ENCODE results near the gene ATAD5.

DNA sequence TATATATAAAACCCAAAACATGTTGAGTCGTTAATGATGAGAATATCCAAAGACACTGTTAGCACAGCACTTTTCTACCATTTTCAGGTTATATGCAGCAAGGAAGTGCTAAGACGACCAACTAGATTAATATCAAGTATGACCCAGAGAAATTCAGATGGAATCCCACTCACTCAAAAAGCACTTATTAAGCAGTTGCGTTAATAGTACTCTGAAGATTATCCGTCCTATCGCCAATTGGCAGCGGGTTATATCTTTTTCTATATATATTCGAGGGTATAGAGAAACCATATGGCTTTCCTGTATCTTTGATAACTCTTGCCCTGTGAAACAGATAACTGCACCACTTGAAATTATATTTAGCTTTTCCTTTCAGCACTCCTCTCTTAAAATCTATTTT, 8.3 kb upstream of the ATAD5 start:
- TF ChIP-seq TAF1 (IDR thresholded peaks at IDR 0.05; ENCODE audit: low read depth) (no peak), CTCF (IDR thresholded peaks at IDR 0.05; ENCODE audit: poor library complexity, severe bottlenecking) (no peak), SMC3 (conservative IDR thresholded peaks at IDR 0.05; ENCODE audit: poor library complexity) (no peak), POLR2AphosphoS5 (IDR thresholded peaks at IDR 0.05) (no peak), RAD21 (conservative IDR thresholded peaks at IDR 0.05) (no peak), EZH2 (IDR thresholded peaks at IDR 0.05; ENCODE audit: borderline replicate concordance, insufficient read depth, low read length, poor library complexity, severe bottlenecking) (no peak), MXI1 (conservative IDR thresholded peaks at IDR 0.05; ENCODE audit: poor library complexity, severe bottlenecking) (no peak)
- TF ChIP-seq, protein P1, sequence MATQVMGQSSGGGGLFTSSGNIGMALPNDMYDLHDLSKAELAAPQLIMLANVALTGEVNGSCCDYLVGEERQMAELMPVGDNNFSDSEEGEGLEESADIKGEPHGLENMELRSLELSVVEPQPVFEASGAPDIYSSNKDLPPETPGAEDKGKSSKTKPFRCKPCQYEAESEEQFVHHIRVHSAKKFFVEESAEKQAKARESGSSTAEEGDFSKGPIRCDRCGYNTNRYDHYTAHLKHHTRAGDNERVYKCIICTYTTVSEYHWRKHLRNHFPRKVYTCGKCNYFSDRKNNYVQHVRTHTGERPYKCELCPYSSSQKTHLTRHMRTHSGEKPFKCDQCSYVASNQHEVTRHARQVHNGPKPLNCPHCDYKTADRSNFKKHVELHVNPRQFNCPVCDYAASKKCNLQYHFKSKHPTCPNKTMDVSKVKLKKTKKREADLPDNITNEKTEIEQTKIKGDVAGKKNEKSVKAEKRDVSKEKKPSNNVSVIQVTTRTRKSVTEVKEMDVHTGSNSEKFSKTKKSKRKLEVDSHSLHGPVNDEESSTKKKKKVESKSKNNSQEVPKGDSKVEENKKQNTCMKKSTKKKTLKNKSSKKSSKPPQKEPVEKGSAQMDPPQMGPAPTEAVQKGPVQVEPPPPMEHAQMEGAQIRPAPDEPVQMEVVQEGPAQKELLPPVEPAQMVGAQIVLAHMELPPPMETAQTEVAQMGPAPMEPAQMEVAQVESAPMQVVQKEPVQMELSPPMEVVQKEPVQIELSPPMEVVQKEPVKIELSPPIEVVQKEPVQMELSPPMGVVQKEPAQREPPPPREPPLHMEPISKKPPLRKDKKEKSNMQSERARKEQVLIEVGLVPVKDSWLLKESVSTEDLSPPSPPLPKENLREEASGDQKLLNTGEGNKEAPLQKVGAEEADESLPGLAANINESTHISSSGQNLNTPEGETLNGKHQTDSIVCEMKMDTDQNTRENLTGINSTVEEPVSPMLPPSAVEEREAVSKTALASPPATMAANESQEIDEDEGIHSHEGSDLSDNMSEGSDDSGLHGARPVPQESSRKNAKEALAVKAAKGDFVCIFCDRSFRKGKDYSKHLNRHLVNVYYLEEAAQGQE (IDR thresholded peaks at IDR 0.05; ENCODE audit: borderline replicate concordance) = no peak

Measured in neural cell (in vitro differentiated cells).